Neural progenitor cell (in vitro differentiated cells): Measurements from ENCODE around the gene CHMP2A. TPM values are rescaled to one million over a fixed set of nuclear protein-coding genes. Genes with fewer than 3 reads are reported as not detected.

ENCODE experiments used
- DNase-seq: peaks from one replicate; pipeline ENCODE4 v3.0.0-alpha.2; 2016; ENCODE audit warnings: low spot score
- H2AFZ ChIP-seq: fragments of 200-600 bp; sonication (generic); replicated peaks from 2 replicates; pipeline ENCODE4 v1.6.1; 2016; ENCODE audit warnings: antibody characterized with exemption
- H3F3A ChIP-seq: fragments of 200-600 bp; sonication (generic); 2 replicates; pipeline ENCODE4 v1.6.1; 2016; ENCODE audit warnings: antibody characterized with exemption, low read depth
- H3K27ac ChIP-seq: fragments of 200-600 bp; sonication (generic); 2 replicates; pipeline ENCODE4 v1.5.1; 2016; ENCODE audit warnings: mild to moderate bottlenecking
- H3K27me3 ChIP-seq: fragments of 200-600 bp; sonication (generic); 2 replicates; pipeline ENCODE4 v1.6.1; 2016; ENCODE audit warnings: mild to moderate bottlenecking, moderate library complexity
- H3K36me3 ChIP-seq: fragments of 200-600 bp; sonication (generic); 2 replicates; pipeline ENCODE4 v1.5.1; 2016
- H3K4me1 ChIP-seq: fragments of 200-600 bp; sonication (generic); 2 replicates; pipeline ENCODE4 v1.6.1; 2016; ENCODE audit warnings: mixed run types
- H3K4me2 ChIP-seq: fragments of 200-600 bp; sonication (generic); 2 replicates; pipeline ENCODE4 v1.6.1; 2016
- H3K4me3 ChIP-seq: fragments of 200-600 bp; sonication (generic); 2 replicates; pipeline ENCODE4 v1.5.1; 2016
- H3K79me2 ChIP-seq: fragments of 200-600 bp; sonication (generic); 2 replicates; pipeline ENCODE4 v1.6.1; 2016; ENCODE audit warnings: low read depth
- H3K9ac ChIP-seq: fragments of 200-600 bp; sonication (generic); 2 replicates; pipeline ENCODE4 v1.6.1; 2016
- H3K9me3 ChIP-seq: fragments of 200-600 bp; sonication (generic); 2 replicates; pipeline ENCODE4 v1.5.1; 2016; ENCODE audit warnings: low read depth
- H4K20me1 ChIP-seq: fragments of 200-600 bp; sonication (generic); 2 replicates; pipeline ENCODE4 v1.6.1; 2016; ENCODE audit warnings: low read depth
- H3K27ac Mint-ChIP-seq: 3 replicates; pipeline ENCODE4 v1.8.0; 2021; ENCODE audit warnings: mixed read lengths
- H3K27me3 Mint-ChIP-seq: 2 replicates; pipeline ENCODE4 v1.8.0; 2022; ENCODE audit warnings: low read depth, mild to moderate bottlenecking, inconsistent platforms, moderate library complexity, mixed read lengths; ENCODE audit not compliant: insufficient read depth
- H3K36me3 Mint-ChIP-seq: 3 replicates; pipeline ENCODE4 v1.8.0; 2021; ENCODE audit warnings: mixed read lengths
- H3K4me1 Mint-ChIP-seq: 3 replicates; pipeline ENCODE4 v1.8.0; 2021; ENCODE audit warnings: mixed read lengths
- H3K4me3 Mint-ChIP-seq: 3 replicates; pipeline ENCODE4 v1.8.0; 2021; ENCODE audit warnings: mild to moderate bottlenecking, moderate library complexity, mixed read lengths
- H3K9me3 Mint-ChIP-seq: 3 replicates; pipeline ENCODE4 v1.8.0; 2020; ENCODE audit warnings: mixed read lengths
- CTCF ChIP-seq: fragments of 200-600 bp; sonication (generic); IDR thresholded peaks from 2 replicates; pipeline ENCODE4 v1.5.1; 2017; ENCODE audit warnings: antibody characterized with exemption, mild to moderate bottlenecking
- EZH2 ChIP-seq: fragments of 200-600 bp; sonication (generic); IDR thresholded peaks from 2 replicates; pipeline ENCODE4 v1.6.1; 2017; ENCODE audit warnings: antibody characterized with exemption, mild to moderate bottlenecking, moderate library complexity
- EZH2phosphoT487 ChIP-seq: fragments of 200-600 bp; sonication (generic); IDR thresholded peaks from 2 replicates; pipeline ENCODE4 v1.6.1; 2017; ENCODE audit warnings: antibody characterized with exemption
- total RNA-seq: library from RNA; depleted of rRNA; stranded (reverse); fragments of >200 nt; gene quantifications from 2 replicates; pipeline ENCODE4 v1.2.3, GENCODE V29; 2015; ENCODE audit warnings: low replicate concordance

CHMP2A gene
- total RNA-seq, 1 donor from 2014 or later: 148 TPM

GRCh38 chr19:58562122-58563033, 7.5 kb upstream of the CHMP2A start:
- peak overlapping the region; percentile 26 for H3K4me3 ChIP-seq
- H3K4me1 ChIP-seq: peaks cover 7% of the 10 kb centered on the region
- H3K27ac ChIP-seq: no peak overlapping the region
- TF ChIP-seq EZH2: no peak
- no peak for TF ChIP-seq CTCF
- TF ChIP-seq EZH2phosphoT487: no peak
- H2AFZ ChIP-seq: no peak overlapping the region
- Mint-ChIP-seq H3K27me3 (peaks cover 10% of the 10 kb centered on the region), H3K4me1 (peaks cover 15% of the 10 kb centered on the region), H3K9me3 (no peaks in the 10 kb centered on the region), H3K4me3 (no peak overlapping the region), H3K27ac (no peak overlapping the region), H3K36me3 (peaks cover 6% of the 10 kb centered on the region)
- H3K9me3 ChIP-seq: no peaks in the 10 kb centered on the region
- peaks cover 36% of the 10 kb centered on the region for H3F3A ChIP-seq
- H3K27me3 ChIP-seq: peaks cover 22% of the 10 kb centered on the region
- H3K9ac ChIP-seq: no peak overlapping the region
- peaks cover 23% of the 10 kb centered on the region for H3K79me2 ChIP-seq
- no peaks in the 10 kb centered on the region for H3K36me3 ChIP-seq
- peaks cover 5% of the 10 kb centered on the region for H4K20me1 ChIP-seq
- DNase-seq: peak; percentile 52
- H3K4me2 ChIP-seq: peak overlapping the region; percentile 63

GRCh38 chr19:58561373-58562121, 6.6 kb upstream of the CHMP2A start:
- peaks cover 23% of the 10 kb centered on the region for H3K4me1 Mint-ChIP-seq
- Histone ChIP-seq H3F3A (peaks cover 43% of the 10 kb centered on the region), H3K79me2 (peaks cover 31% of the 10 kb centered on the region), H3K27ac (no peak overlapping the region), H3K9me3 (no peaks in the 10 kb centered on the region), H3K36me3 (no peaks in the 10 kb centered on the region), H3K9ac (no peak overlapping the region), H4K20me1 (peaks cover 14% of the 10 kb centered on the region), H3K4me1 (peaks cover 13% of the 10 kb centered on the region), H2AFZ (no peak overlapping the region), H3K4me3 (no peak overlapping the region), H3K4me2 (no peak overlapping the region), H3K27me3 (peaks cover 22% of the 10 kb centered on the region)
- H3K36me3 Mint-ChIP-seq: peaks cover 10% of the 10 kb centered on the region
- no peak for DNase-seq
- no peak overlapping the region for H3K27ac Mint-ChIP-seq
- H3K27me3 Mint-ChIP-seq: peaks cover 10% of the 10 kb centered on the region
- H3K4me3 Mint-ChIP-seq: peak overlapping the region; percentile 74
- H3K9me3 Mint-ChIP-seq: no peaks in the 10 kb centered on the region
- no peak for TF ChIP-seq EZH2
- no peak for TF ChIP-seq CTCF
- no peak for TF ChIP-seq EZH2phosphoT487

- Histone ChIP-seq H3K4me1 (peaks cover 13% of the 10 kb centered on the region), H3K27ac (no peak overlapping the region), H3K9ac (no peak overlapping the region), H3K36me3 (no peaks in the 10 kb centered on the region), H3K79me2 (peaks cover 37% of the 10 kb centered on the region), H3K4me3 (no peak overlapping the region), H3F3A (peaks cover 50% of the 10 kb centered on the region), H3K27me3 (peaks cover 22% of the 10 kb centered on the region), H3K9me3 (no peaks in the 10 kb centered on the region), H2AFZ (no peak overlapping the region), H3K4me2 (no peak overlapping the region), H4K20me1 (peaks cover 15% of the 10 kb centered on the region)
- no peak for DNase-seq
- H3K4me1 Mint-ChIP-seq: peaks cover 29% of the 10 kb centered on the region
- no peak overlapping the region for H3K27ac Mint-ChIP-seq
- H3K27me3 Mint-ChIP-seq: peaks cover 14% of the 10 kb centered on the region
- no peak for TF ChIP-seq CTCF
- no peak for TF ChIP-seq EZH2phosphoT487
- TF ChIP-seq EZH2: no peak
- peak overlapping the region; percentile 98 for H3K4me3 Mint-ChIP-seq
- H3K36me3 Mint-ChIP-seq: peaks cover 16% of the 10 kb centered on the region
- H3K9me3 Mint-ChIP-seq: no peaks in the 10 kb centered on the region
Observed at GRCh38 chr19:58560921-58561320, 6.0 kb upstream of the CHMP2A start.
